ENCODE measurements around the gene HDAC1. TPM values are rescaled to one million over a fixed set of nuclear protein-coding genes. Genes with fewer than 3 reads are reported as not detected.

HDAC1 gene
- polyA plus RNA-seq, 3 donors: 73.8 to 95.0 (median 88.7) TPM

- Histone ChIP-seq H3K4me1 (ENCODE audit: control insufficient read depth in 1 of 2, insufficient read depth in 2 of 2, low read length in 2 of 2) (no peaks in the 10 kb centered on the region), H3K27me3 (ENCODE audit: control insufficient read depth in 2 of 2, insufficient read depth in 2 of 2, low read length in 2 of 2) (no peaks in the 10 kb centered on the region), H3K79me2 (ENCODE audit: insufficient read depth, low read length) (peaks cover 77% of the 10 kb centered on the region), H2AFZ (ENCODE audit: insufficient read depth, low read depth, low read length, poor library complexity, severe bottlenecking) (no peak overlapping the region), H3K4me3 (replicated peaks in 1 of 3; ENCODE audit: low read depth in 2 of 3, low read length in 3 of 3) (no peak overlapping the region), H3K36me3 (replicated peaks in 1 of 2; ENCODE audit: control insufficient read depth in 1 of 2, insufficient read depth in 2 of 2, low read length in 2 of 2) (peaks cover 26 to 56% of the 10 kb centered on the region in 2 donors), H3K27ac (ENCODE audit: low read depth in 1 of 2, low read length in 2 of 2) (no peak overlapping the region), H3K9me3 (replicated peaks in 1 of 2; ENCODE audit: control insufficient read depth in 1 of 2, insufficient read depth in 1 of 2, low read length in 2 of 2) (no peaks in the 10 kb centered on the region), H3K4me2 (replicated peaks; ENCODE audit: extremely low read depth, low read length, poor library complexity, severe bottlenecking) (no peak overlapping the region), H4K20me1 (ENCODE audit: insufficient read depth, low read length) (peaks cover 79% of the 10 kb centered on the region), H3K9ac (ENCODE audit: insufficient read depth, low read length, poor library complexity, severe bottlenecking) (no peak overlapping the region)
- H3K27ac Mint-ChIP-seq: peak overlapping the region in 1 of 7 donors; percentile 21
- no peaks in the 10 kb centered on the region for H3K27me3 Mint-ChIP-seq (ENCODE audit: low read depth in 3 of 3)
- TF ChIP-seq, protein P1, sequence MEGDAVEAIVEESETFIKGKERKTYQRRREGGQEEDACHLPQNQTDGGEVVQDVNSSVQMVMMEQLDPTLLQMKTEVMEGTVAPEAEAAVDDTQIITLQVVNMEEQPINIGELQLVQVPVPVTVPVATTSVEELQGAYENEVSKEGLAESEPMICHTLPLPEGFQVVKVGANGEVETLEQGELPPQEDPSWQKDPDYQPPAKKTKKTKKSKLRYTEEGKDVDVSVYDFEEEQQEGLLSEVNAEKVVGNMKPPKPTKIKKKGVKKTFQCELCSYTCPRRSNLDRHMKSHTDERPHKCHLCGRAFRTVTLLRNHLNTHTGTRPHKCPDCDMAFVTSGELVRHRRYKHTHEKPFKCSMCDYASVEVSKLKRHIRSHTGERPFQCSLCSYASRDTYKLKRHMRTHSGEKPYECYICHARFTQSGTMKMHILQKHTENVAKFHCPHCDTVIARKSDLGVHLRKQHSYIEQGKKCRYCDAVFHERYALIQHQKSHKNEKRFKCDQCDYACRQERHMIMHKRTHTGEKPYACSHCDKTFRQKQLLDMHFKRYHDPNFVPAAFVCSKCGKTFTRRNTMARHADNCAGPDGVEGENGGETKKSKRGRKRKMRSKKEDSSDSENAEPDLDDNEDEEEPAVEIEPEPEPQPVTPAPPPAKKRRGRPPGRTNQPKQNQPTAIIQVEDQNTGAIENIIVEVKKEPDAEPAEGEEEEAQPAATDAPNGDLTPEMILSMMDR (IDR thresholded peaks at IDR 0.05): no peak
- H3K36me3 Mint-ChIP-seq: peaks cover 40 to 70% of the 10 kb centered on the region in 2 donors
- intact Hi-C loops (cut with micrococcal nuclease): loop anchor here in 1 of 2 donors (10.0 kb wide), 1 partner anchor 115 kb away; no protein-coding TSS in a partner anchor
- peaks cover 16% of the 10 kb centered on the region for H3K4me1 Mint-ChIP-seq
- no peak for DNase-seq
- peaks cover 0 to 3% (median 0%) of the 10 kb centered on the region in 7 donors for H3K9me3 Mint-ChIP-seq
- H3K4me3 Mint-ChIP-seq: no peak overlapping the region
These were observed 7.4 kb downstream of the HDAC1 start for GRCh38 chr1:32299327-32299726.

DNA sequence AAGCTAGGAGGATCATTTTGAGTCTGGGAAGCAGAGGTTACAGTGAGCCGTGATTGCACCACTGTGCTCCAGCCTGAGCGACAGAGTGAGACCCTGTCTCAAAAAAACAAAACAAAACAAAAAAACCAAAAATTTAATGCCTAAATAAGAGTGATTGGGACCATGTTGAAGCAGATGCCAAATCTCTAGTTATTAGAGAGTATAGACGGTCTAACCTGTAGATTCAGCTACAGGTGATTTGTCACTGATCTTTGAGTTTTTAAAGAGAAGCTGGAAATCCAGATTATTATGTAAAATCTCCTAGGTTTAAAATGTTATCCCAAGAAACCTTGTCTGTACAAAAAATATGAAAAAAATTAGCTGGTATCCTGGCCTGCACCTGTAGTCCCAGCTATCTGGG lies 11.5 kb downstream of the HDAC1 start:
- peaks cover 77% of the 10 kb centered on the region for H3K79me2 ChIP-seq (ENCODE audit: insufficient read depth, low read length)
- peaks cover 0 to 10% (median 0%) of the 10 kb centered on the region in 7 donors for H3K9me3 Mint-ChIP-seq

More for the DNA sequence above, 11.5 kb downstream of the HDAC1 start:
- no peak for DNase-seq
- H3K9me3 ChIP-seq (replicated peaks in 1 of 2; ENCODE audit: control insufficient read depth in 1 of 2, insufficient read depth in 1 of 2, low read length in 2 of 2): no peaks in the 10 kb centered on the region
- peak overlapping the region in 1 of 7 donors; percentile 19 for H3K27ac Mint-ChIP-seq
- TF ChIP-seq, protein P1 (IDR thresholded peaks at IDR 0.05): no peak
- no peak overlapping the region for H3K4me3 ChIP-seq (replicated peaks in 1 of 3; ENCODE audit: low read depth in 2 of 3, low read length in 3 of 3)
- peaks cover 41 to 75% of the 10 kb centered on the region in 2 donors for H3K36me3 ChIP-seq (replicated peaks in 1 of 2; ENCODE audit: control insufficient read depth in 1 of 2, insufficient read depth in 2 of 2, low read length in 2 of 2)
- H3K4me1 Mint-ChIP-seq: no peaks in the 10 kb centered on the region
- no peak overlapping the region for H3K9ac ChIP-seq (ENCODE audit: insufficient read depth, low read length, poor library complexity, severe bottlenecking)
- H3K36me3 Mint-ChIP-seq: peaks cover 46 to 73% of the 10 kb centered on the region in 2 donors
- no peaks in the 10 kb centered on the region for H3K4me1 ChIP-seq (ENCODE audit: control insufficient read depth in 1 of 2, insufficient read depth in 2 of 2, low read length in 2 of 2)
- H3K27ac ChIP-seq (ENCODE audit: low read depth in 1 of 2, low read length in 2 of 2): no peak overlapping the region
- no peak overlapping the region for H3K4me2 ChIP-seq (replicated peaks; ENCODE audit: extremely low read depth, low read length, poor library complexity, severe bottlenecking)
- H4K20me1 ChIP-seq (ENCODE audit: insufficient read depth, low read length): peaks cover 79% of the 10 kb centered on the region
- WGBS (ENCODE audit: insufficient coverage): no CpG with 5 or more reads among the region's 3 CpGs
- intact Hi-C loops (cut with micrococcal nuclease): no loop called here
- H3K27me3 ChIP-seq (ENCODE audit: control insufficient read depth in 2 of 2, insufficient read depth in 2 of 2, low read length in 2 of 2): no peaks in the 10 kb centered on the region
- no peak overlapping the region for H3K4me3 Mint-ChIP-seq
- H3K27me3 Mint-ChIP-seq (ENCODE audit: low read depth in 3 of 3): no peaks in the 10 kb centered on the region
- no peak overlapping the region for H2AFZ ChIP-seq (ENCODE audit: insufficient read depth, low read depth, low read length, poor library complexity, severe bottlenecking)

Measured in CD14-positive monocyte (primary cell).